H9 (cell line): ENCODE results near the gene SLC22A12. TPM values are rescaled to one million over a fixed set of nuclear protein-coding genes. Genes with fewer than 3 reads are reported as not detected.

ENCODE experiments used
- DNase-seq: peaks from one replicate; pipeline ENCODE4 v3.0.0-alpha.2; 2017
- H2AFZ ChIP-seq: one replicate; pipeline ENCODE4 v1.6.1; 2013; ENCODE audit warnings: mild to moderate bottlenecking, low read length, control low read depth, moderate library complexity
- H2AK5ac ChIP-seq: 2 replicates; pipeline ENCODE4 v1.6.1; 2013; ENCODE audit warnings: low read length, control low read depth, mixed read lengths; ENCODE audit not compliant: insufficient read length
- H2BK120ac ChIP-seq: one replicate; pipeline ENCODE4 v1.6.1; 2013; ENCODE audit warnings: low read depth, mild to moderate bottlenecking, low read length, control low read depth, inconsistent platforms; ENCODE audit not compliant: poor library complexity, severe bottlenecking
- H2BK12ac ChIP-seq: 2 replicates; pipeline ENCODE4 v1.6.1; 2013; ENCODE audit warnings: low read length, control low read depth, mixed read lengths, low read depth; ENCODE audit not compliant: insufficient read length
- H2BK15ac ChIP-seq: 2 replicates; pipeline ENCODE4 v1.6.1; 2013; ENCODE audit warnings: low read depth, low read length, control low read depth
- H2BK20ac ChIP-seq: one replicate; pipeline ENCODE4 v1.6.1; 2013; ENCODE audit warnings: low read depth, mild to moderate bottlenecking, low read length, control low read depth, inconsistent platforms; ENCODE audit not compliant: poor library complexity, severe bottlenecking
- H2BK5ac ChIP-seq: 2 replicates; pipeline ENCODE4 v1.6.1; 2013; ENCODE audit warnings: low read length, control low read depth, mixed read lengths; ENCODE audit not compliant: insufficient read length
- H3K14ac ChIP-seq: 2 replicates; pipeline ENCODE4 v1.6.1; 2013; ENCODE audit warnings: low read length, control low read depth; ENCODE audit not compliant: insufficient read depth
- H3K18ac ChIP-seq: 2 replicates; pipeline ENCODE4 v1.6.1; 2013; ENCODE audit warnings: low read depth, mild to moderate bottlenecking, mixed read lengths, low read length, control low read depth; ENCODE audit not compliant: insufficient read length
- H3K23ac ChIP-seq: 2 replicates; pipeline ENCODE4 v1.6.1; 2013; ENCODE audit warnings: low read length, control low read depth, mixed read lengths, low read depth; ENCODE audit not compliant: insufficient read length
- H3K23me2 ChIP-seq: 2 replicates; pipeline ENCODE4 v1.6.1; 2013; ENCODE audit warnings: low read depth, mild to moderate bottlenecking, mixed read lengths, low read length, control low read depth; ENCODE audit not compliant: insufficient read length, poor library complexity, severe bottlenecking
- H3K27ac ChIP-seq: 2 replicates; pipeline ENCODE4 v1.5.1; 2013; ENCODE audit warnings: low read length, control low read depth, mixed read lengths, low read depth; ENCODE audit not compliant: insufficient read length
- H3K27me3 ChIP-seq: 2 replicates; pipeline ENCODE4 v1.6.1; 2013; ENCODE audit warnings: low read length, control low read depth, inconsistent platforms; ENCODE audit not compliant: insufficient read depth
- H3K4ac ChIP-seq: 2 replicates; pipeline ENCODE4 v1.6.1; 2013; ENCODE audit warnings: low read depth, mild to moderate bottlenecking, control low read depth, inconsistent platforms, low read length, moderate library complexity
- H3K4me1 ChIP-seq: 2 replicates; pipeline ENCODE4 v1.6.1; 2013; ENCODE audit warnings: low read length, control low read depth, inconsistent platforms; ENCODE audit not compliant: insufficient read depth
- H3K4me2 ChIP-seq: 2 replicates; pipeline ENCODE4 v1.6.1; 2013; ENCODE audit warnings: low read length, control low read depth, mixed read lengths; ENCODE audit not compliant: insufficient read length, insufficient read depth
- H3K56ac ChIP-seq: 2 replicates; pipeline ENCODE4 v1.6.1; 2013; ENCODE audit warnings: low read depth, mild to moderate bottlenecking, mixed read lengths, low read length, control low read depth; ENCODE audit not compliant: insufficient read length
- H3K79me1 ChIP-seq: 2 replicates; pipeline ENCODE4 v1.6.1; 2013; ENCODE audit warnings: low read depth, mild to moderate bottlenecking, moderate library complexity, low read length, control low read depth, inconsistent platforms; ENCODE audit not compliant: insufficient read depth, poor library complexity, severe bottlenecking
- H3K79me2 ChIP-seq: 2 replicates; pipeline ENCODE4 v1.6.1; 2013; ENCODE audit warnings: low read length, control low read depth, inconsistent platforms; ENCODE audit not compliant: insufficient read depth
- H3K9ac ChIP-seq: 2 replicates; pipeline ENCODE4 v1.6.1; 2013; ENCODE audit warnings: low read length, control low read depth, mixed read lengths; ENCODE audit not compliant: insufficient read length; ENCODE audit errors: extremely low read depth
- H3K9me3 ChIP-seq: one replicate; pipeline ENCODE4 v1.6.1; 2013; ENCODE audit warnings: low read depth, low read length, inconsistent platforms; ENCODE audit not compliant: control insufficient read depth
- H3T11ph ChIP-seq: one replicate; pipeline ENCODE4 v1.6.1; 2013; ENCODE audit warnings: mild to moderate bottlenecking, low read length, control low read depth, inconsistent platforms
- H4K20me1 ChIP-seq: one replicate; pipeline ENCODE4 v1.6.1; 2013; ENCODE audit not compliant: control insufficient read depth, insufficient read length, insufficient read depth
- H4K5ac ChIP-seq: 2 replicates; pipeline ENCODE4 v1.6.1; 2013; ENCODE audit warnings: low read depth, mild to moderate bottlenecking, mixed read lengths, low read length, control low read depth; ENCODE audit not compliant: insufficient read length
- H4K8ac ChIP-seq: replicated peaks from 2 replicates; pipeline ENCODE4 v1.6.1; 2013; ENCODE audit warnings: low read length, control low read depth, mixed read lengths, low read depth; ENCODE audit not compliant: insufficient read length
- H4K91ac ChIP-seq: 2 replicates; pipeline ENCODE4 v1.6.1; 2013; ENCODE audit warnings: low read depth, mild to moderate bottlenecking, moderate library complexity, mixed read lengths, low read length, control low read depth; ENCODE audit not compliant: insufficient read length
- H3K27ac Mint-ChIP-seq, 3 experiments: 2 replicates in 2 of 3; 3 replicates in 1 of 3; pipeline ENCODE4 v1.8.0; 2020 to 2021; ENCODE audit warnings: mixed read lengths in 3 of 3, mild to moderate bottlenecking in 1 of 3, moderate library complexity in 1 of 3
- H3K27me3 Mint-ChIP-seq: 2 replicates; pipeline ENCODE4 v1.8.0; 2021; ENCODE audit warnings: low read depth, mild to moderate bottlenecking, moderate library complexity, mixed read lengths
- H3K36me3 Mint-ChIP-seq, 3 experiments: 2 replicates in 2 of 3; 3 replicates in 1 of 3; pipeline ENCODE4 v1.8.0; 2020 to 2021; ENCODE audit warnings: low read depth in 3 of 3, mixed read lengths in 3 of 3; ENCODE audit not compliant: insufficient read depth in 1 of 3
- H3K4me1 Mint-ChIP-seq, 2 experiments: 2 replicates each; pipeline ENCODE4 v1.8.0; 2020; ENCODE audit warnings: mixed read lengths in 2 of 2
- H3K4me3 Mint-ChIP-seq, 2 experiments: 2 replicates in 1 of 2; 3 replicates in 1 of 2; pipeline ENCODE4 v1.8.0; 2020 to 2021; ENCODE audit warnings: mild to moderate bottlenecking in 2 of 2, mixed read lengths in 2 of 2, moderate library complexity in 1 of 2
- H3K9me3 Mint-ChIP-seq, 2 experiments: 2 replicates in 1 of 2; 3 replicates in 1 of 2; pipeline ENCODE4 v1.8.0; 2020; ENCODE audit warnings: mild to moderate bottlenecking in 2 of 2, mixed read lengths in 2 of 2, moderate library complexity in 1 of 2
- CTCF ChIP-seq: fragments of 200-600 bp; sonication (generic); conservative IDR thresholded peaks from 3 replicates; pipeline ENCODE4 v1.8.0; 2021; ENCODE audit warnings: antibody characterized with exemption, mild to moderate bottlenecking
- WGBS: extraction: QIAGEN DNeasy Blood & Tissue Kit; methylation state at CpG from one replicate; pipeline ENCODE4 v1.1.7; 2013; ENCODE audit warnings: missing lambda C conversion rate, low lambda C conversion rate, mixed read lengths; ENCODE audit not compliant: insufficient read length; ENCODE audit errors: extremely low coverage; 5-methylcytosine and 5-hydroxymethylcytosine counted together
- total RNA-seq: library from RNA; stranded (reverse); gene quantifications from 2 replicates; pipeline ENCODE4 v1.2.1, GENCODE V29; 2021

SLC22A12 gene
- total RNA-seq, 1 experiment from 2014 or later, result not detected

DNA sequence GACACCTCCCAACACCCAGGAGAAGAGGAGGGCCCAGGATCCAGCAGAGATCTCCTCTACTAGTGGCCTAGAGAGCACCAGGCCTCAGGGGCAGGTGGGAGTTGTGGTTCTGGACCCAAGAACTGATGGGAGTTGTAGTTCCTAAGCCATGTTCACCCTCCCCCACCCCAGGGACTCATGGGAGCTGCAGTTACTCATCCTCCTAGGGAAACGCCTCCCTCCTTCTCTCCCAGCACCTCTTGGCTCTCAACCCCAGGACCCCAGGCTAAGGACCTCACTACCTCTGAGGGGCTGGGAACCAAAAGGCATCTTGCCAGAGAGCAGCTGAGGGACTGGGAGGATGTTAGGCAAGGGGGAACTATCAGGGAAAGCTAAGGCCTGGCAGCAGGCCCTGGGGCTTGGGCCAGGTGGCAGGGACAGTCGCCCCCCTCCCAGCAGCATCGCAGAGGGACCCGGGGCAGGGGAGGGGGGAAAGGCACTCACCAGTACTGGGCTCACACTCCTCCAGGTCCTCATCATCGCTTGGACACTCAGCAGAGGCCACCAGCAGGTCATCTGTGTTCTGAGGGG is 28.9 kb downstream of the SLC22A12 start:
- no peak for TF ChIP-seq CTCF
- H3K18ac ChIP-seq, result no peak overlapping the region
- no peak overlapping the region for H3K27ac ChIP-seq
- no peaks in the 10 kb centered on the region; the same call in none of the 2 replicates for H3K27me3 Mint-ChIP-seq
- H3K36me3 Mint-ChIP-seq, result peaks cover 0 to 8% (median 0%) of the 10 kb centered on the region in 3 experiments; a peak in 2 of 7 replicates
- no peak overlapping the region for H3K4ac ChIP-seq
- H3K14ac ChIP-seq, result no peak overlapping the region; the same call in 1 of the 2 replicates
- no peaks in the 10 kb centered on the region for H3K23me2 ChIP-seq
- peak overlapping the region in 2 of 3 experiments; percentile 76 to 85; a peak in 2 of 7 replicates for H3K27ac Mint-ChIP-seq
- no peaks in the 10 kb centered on the region for H3K9me3 ChIP-seq
- no peak overlapping the region for H2BK120ac ChIP-seq
- H3K4me2 ChIP-seq, result no peak overlapping the region
- H2AK5ac ChIP-seq, result no peak overlapping the region
- no peak overlapping the region for H2BK15ac ChIP-seq
- H3K4me3 Mint-ChIP-seq, result no peak overlapping the region; a peak in 1 of 5 replicates
- no peak overlapping the region for H4K8ac ChIP-seq
- WGBS, result no CpG with 5 or more reads among the region's 5 CpGs
- no peaks in the 10 kb centered on the region for H3K79me2 ChIP-seq
- peaks cover 7 to 19% of the 10 kb centered on the region in 2 experiments for H3K4me1 Mint-ChIP-seq
- no peak overlapping the region for H2BK5ac ChIP-seq
- H2AFZ ChIP-seq, result no peak overlapping the region
- no peak overlapping the region for H3K9ac ChIP-seq
- H2BK20ac ChIP-seq, result no peak overlapping the region
- H3K56ac ChIP-seq, result no peak overlapping the region
- no peaks in the 10 kb centered on the region for H3K27me3 ChIP-seq
- no peaks in the 10 kb centered on the region for H3K9me3 Mint-ChIP-seq
- no peaks in the 10 kb centered on the region for H3K79me1 ChIP-seq
- H4K91ac ChIP-seq, result no peak overlapping the region
- no peaks in the 10 kb centered on the region for H4K20me1 ChIP-seq
- H3T11ph ChIP-seq, result no peak overlapping the region
- no peak overlapping the region for H4K5ac ChIP-seq
- no peaks in the 10 kb centered on the region for H3K4me1 ChIP-seq
- no peak overlapping the region for H2BK12ac ChIP-seq
- H3K23ac ChIP-seq, result no peak overlapping the region
- DNase-seq, result peak; percentile 76
